Activated naive CD8-positive, alpha-beta T cell treated with anti-CD3 and anti-CD28 coated beads, Interleukin-2, amount 10 ng/mL, durations not matched to agents 7 days and 5 days (primary cell): ENCODE results near the gene PCDHGA1. TPM values are rescaled to one million over a fixed set of nuclear protein-coding genes. Genes with fewer than 3 reads are reported as not detected.

Experiments
- ATAC-seq: fragments of 150-1000 bp; cut with Tn5 transposase; one replicate; pipeline ENCODE4 v1.10.0; 2021; ENCODE audit warnings: low read depth, moderate library complexity
- POLR2A ChIA-PET: fragments of 350-600 bp; sonication (Branson Sonifier 250); formaldehyde crosslinking; loops from one replicate; lab custom pipeline; 2021; ENCODE audit warnings: antibody characterized with exemption; lab: Charles Lee
- DNase-seq: peaks from one replicate; pipeline ENCODE4 v3.0.0; 2021
- H3K27ac Mint-ChIP-seq: one replicate; pipeline ENCODE4 v1.8.0; 2022; ENCODE audit warnings: mild to moderate bottlenecking, mixed read lengths
- H3K27me3 Mint-ChIP-seq: one replicate; pipeline ENCODE4 v1.8.0; 2022; ENCODE audit warnings: mild to moderate bottlenecking, moderate library complexity, mixed read lengths
- H3K36me3 Mint-ChIP-seq: one replicate; pipeline ENCODE4 v1.8.0; 2021; ENCODE audit warnings: mild to moderate bottlenecking, mixed read lengths
- H3K4me1 Mint-ChIP-seq: one replicate; pipeline ENCODE4 v1.8.0; 2021; ENCODE audit warnings: mixed read lengths
- H3K4me3 Mint-ChIP-seq: one replicate; pipeline ENCODE4 v1.8.0; 2022; ENCODE audit warnings: mild to moderate bottlenecking, moderate library complexity, mixed read lengths
- H3K9me3 Mint-ChIP-seq: one replicate; pipeline ENCODE4 v1.8.0; 2021; ENCODE audit warnings: mixed read lengths
- total RNA-seq, 2 experiments: library from RNA; stranded (reverse); gene quantifications; one replicate each; pipeline ENCODE4 v1.2.3, GENCODE V29; 2021

PCDHGA1 gene
- total RNA-seq, 2 experiments from 2014 or later, result 0.11 to 0.31 TPM

- no peak for ATAC-seq
- no peak overlapping the region for H3K27ac Mint-ChIP-seq
- no peak overlapping the region for H3K4me3 Mint-ChIP-seq
- H3K36me3 Mint-ChIP-seq, result peaks cover 13% of the 10 kb centered on the region
- DNase-seq, result no peak
- POLR2A ChIA-PET, result no interaction called here
- H3K9me3 Mint-ChIP-seq, result no peaks in the 10 kb centered on the region
- no peaks in the 10 kb centered on the region for H3K27me3 Mint-ChIP-seq
- peaks cover 26% of the 10 kb centered on the region for H3K4me1 Mint-ChIP-seq
Measured at GRCh38 chr5:141511771-141512325, 181.5 kb downstream of the PCDHGA1 start.

- no peaks in the 10 kb centered on the region for H3K27me3 Mint-ChIP-seq
- POLR2A ChIA-PET, result interaction anchor here (1.0 kb wide), 1 partner anchor 192 kb away, joined by 4 read pairs; the partner anchor contains the start of gene TAF7
- no peaks in the 10 kb centered on the region for H3K9me3 Mint-ChIP-seq
- ATAC-seq (peak; percentile 56), DNase-seq (peak; percentile 88)
- H3K4me1 Mint-ChIP-seq, result peaks cover 26% of the 10 kb centered on the region
- peak overlapping the region; percentile 26 for H3K27ac Mint-ChIP-seq
- peaks cover 16% of the 10 kb centered on the region for H3K36me3 Mint-ChIP-seq
- peak overlapping the region; percentile 80 for H3K4me3 Mint-ChIP-seq
Measured at GRCh38 chr5:141512390-141512910, 182.1 kb downstream of the PCDHGA1 start.

GRCh38 chr5:141512911-141513626 lies 182.8 kb downstream of the PCDHGA1 start:
- Mint-ChIP-seq H3K4me1 (peaks cover 26% of the 10 kb centered on the region), H3K36me3 (peaks cover 17% of the 10 kb centered on the region), H3K27ac (peak overlapping the region; percentile 69), H3K4me3 (peak overlapping the region; percentile 80), H3K27me3 (no peaks in the 10 kb centered on the region), H3K9me3 (no peaks in the 10 kb centered on the region)
- ATAC-seq (peak; percentile 18), DNase-seq (peak; percentile 43)
- POLR2A ChIA-PET, result interaction anchor here (1.0 kb wide), 1 partner anchor 193 kb away, joined by 4 read pairs; the partner anchor contains the start of gene TAF7

GRCh38 chr5:141513627-141514329 lies 183.5 kb downstream of the PCDHGA1 start:
- Mint-ChIP-seq H3K36me3 (peaks cover 18% of the 10 kb centered on the region), H3K4me3 (peak overlapping the region; percentile 80), H3K4me1 (peaks cover 26% of the 10 kb centered on the region), H3K27me3 (no peaks in the 10 kb centered on the region), H3K27ac (peak overlapping the region; percentile 57), H3K9me3 (no peaks in the 10 kb centered on the region)
- POLR2A ChIA-PET, result no interaction called here
- ATAC-seq (peak; percentile 37), DNase-seq (peak; percentile 49)

- POLR2A ChIA-PET, result no interaction called here
- peaks cover 26% of the 10 kb centered on the region for H3K4me1 Mint-ChIP-seq
- no peaks in the 10 kb centered on the region for H3K27me3 Mint-ChIP-seq
- no peak for ATAC-seq
- peaks cover 23% of the 10 kb centered on the region for H3K36me3 Mint-ChIP-seq
- H3K4me3 Mint-ChIP-seq, result no peak overlapping the region
- H3K27ac Mint-ChIP-seq, result no peak overlapping the region
- DNase-seq, result no peak
- no peaks in the 10 kb centered on the region for H3K9me3 Mint-ChIP-seq
Measured at GRCh38 chr5:141514330-141515133, 184.2 kb downstream of the PCDHGA1 start.

GRCh38 chr5:141515141-141515540 lies 184.8 kb downstream of the PCDHGA1 start:
- no peaks in the 10 kb centered on the region for H3K27me3 Mint-ChIP-seq
- H3K9me3 Mint-ChIP-seq, result no peaks in the 10 kb centered on the region
- peak overlapping the region; percentile 24 for H3K27ac Mint-ChIP-seq
- H3K36me3 Mint-ChIP-seq, result peaks cover 29% of the 10 kb centered on the region
- no peak for DNase-seq
- no peak for ATAC-seq
- peaks cover 26% of the 10 kb centered on the region for H3K4me1 Mint-ChIP-seq
- H3K4me3 Mint-ChIP-seq, result no peak overlapping the region
- POLR2A ChIA-PET, result no interaction called here

GRCh38 chr5:141515946-141516671 lies 185.8 kb downstream of the PCDHGA1 start:
- Mint-ChIP-seq H3K4me1 (peaks cover 26% of the 10 kb centered on the region), H3K27me3 (no peaks in the 10 kb centered on the region), H3K36me3 (peaks cover 32% of the 10 kb centered on the region), H3K9me3 (no peaks in the 10 kb centered on the region), H3K27ac (no peak overlapping the region), H3K4me3 (no peak overlapping the region)
- DNase-seq (no peak), ATAC-seq (no peak)
- POLR2A ChIA-PET, result no interaction called here

GRCh38 chr5:141516672-141517025 lies 186.3 kb downstream of the PCDHGA1 start:
- DNase-seq, result no peak
- no peak for ATAC-seq
- H3K36me3 Mint-ChIP-seq, result peaks cover 36% of the 10 kb centered on the region
- H3K4me1 Mint-ChIP-seq, result peaks cover 31% of the 10 kb centered on the region
- H3K9me3 Mint-ChIP-seq, result no peaks in the 10 kb centered on the region
- H3K27me3 Mint-ChIP-seq, result no peaks in the 10 kb centered on the region
- POLR2A ChIA-PET, result no interaction called here
- H3K4me3 Mint-ChIP-seq, result no peak overlapping the region
- no peak overlapping the region for H3K27ac Mint-ChIP-seq

GRCh38 chr5:141517312-141517711 lies 187.0 kb downstream of the PCDHGA1 start:
- DNase-seq (no peak), ATAC-seq (no peak)
- H3K36me3 Mint-ChIP-seq, result peaks cover 40% of the 10 kb centered on the region
- H3K9me3 Mint-ChIP-seq, result no peaks in the 10 kb centered on the region
- no peaks in the 10 kb centered on the region for H3K27me3 Mint-ChIP-seq
- H3K27ac Mint-ChIP-seq, result no peak overlapping the region
- H3K4me3 Mint-ChIP-seq, result no peak overlapping the region
- POLR2A ChIA-PET, result interaction anchor here (1.1 kb wide), 1 partner anchor 11 kb away, joined by 3 read pairs; no protein-coding TSS in a partner anchor
- H3K4me1 Mint-ChIP-seq, result peaks cover 34% of the 10 kb centered on the region

- peaks cover 38% of the 10 kb centered on the region for H3K36me3 Mint-ChIP-seq
- DNase-seq (no peak), ATAC-seq (no peak)
- POLR2A ChIA-PET, result interaction anchor here (1.1 kb wide), 1 partner anchor 10 kb away, joined by 3 read pairs; no protein-coding TSS in a partner anchor
- peaks cover 35% of the 10 kb centered on the region for H3K4me1 Mint-ChIP-seq
- H3K4me3 Mint-ChIP-seq, result no peak overlapping the region
- H3K9me3 Mint-ChIP-seq, result no peaks in the 10 kb centered on the region
- no peak overlapping the region for H3K27ac Mint-ChIP-seq
- H3K27me3 Mint-ChIP-seq, result no peaks in the 10 kb centered on the region
Measured at GRCh38 chr5:141517880-141518617, 187.7 kb downstream of the PCDHGA1 start.

- H3K4me3 Mint-ChIP-seq, result no peak overlapping the region
- no peaks in the 10 kb centered on the region for H3K9me3 Mint-ChIP-seq
- POLR2A ChIA-PET, result no interaction called here
- H3K4me1 Mint-ChIP-seq, result peaks cover 34% of the 10 kb centered on the region
- no peak for DNase-seq
- ATAC-seq, result no peak
- H3K27ac Mint-ChIP-seq, result no peak overlapping the region
- no peaks in the 10 kb centered on the region for H3K27me3 Mint-ChIP-seq
- peaks cover 41% of the 10 kb centered on the region for H3K36me3 Mint-ChIP-seq
Measured at GRCh38 chr5:141518618-141519015, 188.3 kb downstream of the PCDHGA1 start.
